Measurements from ENCODE around the gene SNAI1. TPM values are rescaled to one million over a fixed set of nuclear protein-coding genes. Genes with fewer than 3 reads are reported as not detected.
A peak's percentile ranks its signal among the peaks of the same experiment; 100 is the strongest.

Gene SNAI1
- total RNA-seq, 1 donor from 2014 or later: 0.69 TPM

- H3K27me3 ChIP-seq (ENCODE audit: low read depth): no peaks in the 10 kb centered on the region
- no peak for DNase-seq
- peaks cover 93% of the 10 kb centered on the region for H3K4me1 ChIP-seq
- TF ChIP-seq CTCF (IDR thresholded peaks at IDR 0.05; ENCODE audit: borderline replicate concordance): no peak
- H3K27ac ChIP-seq (replicated peaks): no peak overlapping the region
- no peaks in the 10 kb centered on the region for H3K9me3 ChIP-seq (replicated peaks)
- peak overlapping the region; percentile 70 for H3K4me3 ChIP-seq
- no peaks in the 10 kb centered on the region for H3K36me3 ChIP-seq
- intact Hi-C loops (cut with micrococcal nuclease): loop anchor here (10.0 kb wide), 1 partner anchor 189 kb away; no protein-coding TSS in a partner anchor
These were observed 3.3 kb downstream of the SNAI1 start for GRCh38 chr20:49986049-49986448.

- peak overlapping the region; percentile 77 for H3K27ac ChIP-seq (replicated peaks)
- no peak for DNase-seq
- H3K4me3 ChIP-seq: no peak overlapping the region
- intact Hi-C loops (cut with micrococcal nuclease): loop anchor here (10.0 kb wide), 1 partner anchor 188 kb away; no protein-coding TSS in a partner anchor
- TF ChIP-seq CTCF (IDR thresholded peaks at IDR 0.05; ENCODE audit: borderline replicate concordance): no peak
- no peaks in the 10 kb centered on the region for H3K36me3 ChIP-seq
- H3K4me1 ChIP-seq: peaks cover 84% of the 10 kb centered on the region
- no peaks in the 10 kb centered on the region for H3K9me3 ChIP-seq (replicated peaks)
- H3K27me3 ChIP-seq (ENCODE audit: low read depth): no peaks in the 10 kb centered on the region
These were observed 4.5 kb downstream of the SNAI1 start for GRCh38 chr20:49987015-49987867.

- TF ChIP-seq CTCF (IDR thresholded peaks at IDR 0.05; ENCODE audit: borderline replicate concordance): no peak
- Histone ChIP-seq H3K27me3 (ENCODE audit: low read depth) (no peaks in the 10 kb centered on the region), H3K4me1 (peaks cover 77% of the 10 kb centered on the region), H3K36me3 (no peaks in the 10 kb centered on the region), H3K9me3 (replicated peaks) (no peaks in the 10 kb centered on the region), H3K27ac (replicated peaks) (peak overlapping the region; percentile 77), H3K4me3 (no peak overlapping the region)
- no peak for DNase-seq
- intact Hi-C loops (cut with micrococcal nuclease): loop anchor here (10.0 kb wide), 1 partner anchor 187 kb away; no protein-coding TSS in a partner anchor
These were observed 5.3 kb downstream of the SNAI1 start for GRCh38 chr20:49987868-49988690.

- no peaks in the 10 kb centered on the region for H3K36me3 ChIP-seq
- no peaks in the 10 kb centered on the region for H3K27me3 ChIP-seq (ENCODE audit: low read depth)
- no peak for TF ChIP-seq CTCF (IDR thresholded peaks at IDR 0.05; ENCODE audit: borderline replicate concordance)
- peak overlapping the region; percentile 15 for H3K4me3 ChIP-seq
- DNase-seq: peak; percentile 59
- intact Hi-C loops (cut with micrococcal nuclease): loop anchor here (10.0 kb wide), 1 partner anchor 185 kb away; no protein-coding TSS in a partner anchor
- H3K9me3 ChIP-seq (replicated peaks): no peaks in the 10 kb centered on the region
- H3K27ac ChIP-seq (replicated peaks): peak overlapping the region; percentile 77
- peaks cover 77% of the 10 kb centered on the region for H3K4me1 ChIP-seq
These were observed 6.7 kb downstream of the SNAI1 start for GRCh38 chr20:49989234-49990065.

- Histone ChIP-seq H3K9me3 (replicated peaks) (no peaks in the 10 kb centered on the region), H3K4me3 (no peak overlapping the region), H3K27ac (replicated peaks) (peak overlapping the region; percentile 77), H3K4me1 (peaks cover 72% of the 10 kb centered on the region), H3K36me3 (no peaks in the 10 kb centered on the region), H3K27me3 (ENCODE audit: low read depth) (no peaks in the 10 kb centered on the region)
- DNase-seq: no peak
- intact Hi-C loops (cut with micrococcal nuclease): no loop called here
- TF ChIP-seq CTCF (IDR thresholded peaks at IDR 0.05; ENCODE audit: borderline replicate concordance): no peak
These were observed 7.5 kb downstream of the SNAI1 start for GRCh38 chr20:49990271-49990720.
